Measurements from ENCODE around the gene NDRG2.

NDRG2 gene

GRCh38 chr14:21024585-21025370, at the start of gene NDRG2:
Gene NDRG2 (minus strand): TSS chr14:21025061. CDS start chr14:21023315, 1,746 bp downstream.
- peak; percentile 28 for DNase-seq

- no peak for DNase-seq
Measured at GRCh38 chr14:21073921-21074320, 49.1 kb upstream of the NDRG2 start.

- no peak for DNase-seq
Measured at GRCh38 chr14:21072781-21073339, 48.0 kb upstream of the NDRG2 start.

- no peak for DNase-seq
Measured at GRCh38 chr14:21072031-21072473, 47.2 kb upstream of the NDRG2 start.

- peak; percentile 69 for DNase-seq
Measured at GRCh38 chr14:21071225-21072030, 46.6 kb upstream of the NDRG2 start.

GRCh38 chr14:21070610-21071224, 45.9 kb upstream of the NDRG2 start:
- DNase-seq, result no peak

GRCh38 chr14:21070083-21070609, 45.3 kb upstream of the NDRG2 start, which contains the start of gene ARHGEF40:
Gene ARHGEF40 (plus strand): TSS chr14:21070304. CDS start chr14:21070397, 93 bp downstream.
- peak; percentile 50 for DNase-seq

- DNase-seq, result peak; percentile 50
Measured at GRCh38 chr14:21069388-21070082, 44.7 kb upstream of the NDRG2 start.

- DNase-seq, result peak; percentile 85
Measured at GRCh38 chr14:21068521-21069387, 43.9 kb upstream of the NDRG2 start.

GRCh38 chr14:21066882-21067502, 42.1 kb upstream of the NDRG2 start:
- DNase-seq, result no peak

- no peak for DNase-seq
Measured at GRCh38 chr14:21063479-21063878, 38.6 kb upstream of the NDRG2 start.

GRCh38 chr14:21061347-21061668, 36.4 kb upstream of the NDRG2 start:
- DNase-seq, result no peak

GRCh38 chr14:21060614-21061346, 35.9 kb upstream of the NDRG2 start:
- DNase-seq, result no peak

- DNase-seq, result no peak
Measured at GRCh38 chr14:21059842-21060613, 35.2 kb upstream of the NDRG2 start.

- DNase-seq, result no peak
Measured at GRCh38 chr14:21058903-21059302, 34.0 kb upstream of the NDRG2 start.

GRCh38 chr14:21057803-21058675, 33.2 kb upstream of the NDRG2 start, which contains the start of gene RNASE8:
Gene RNASE8 (plus strand): TSS chr14:21057822. CDS start chr14:21057893, 71 bp downstream.
- no peak for DNase-seq

GRCh38 chr14:21056520-21057163, 31.8 kb upstream of the NDRG2 start:
- no peak for DNase-seq
